Mucosa of descending colon (tissue), 3 donors: ENCODE measurements around the gene INKA1. TPM values are rescaled to one million over a fixed set of nuclear protein-coding genes. Genes with fewer than 3 reads are reported as not detected.

Source experiments
- ATAC-seq: fragments of 200-7000 bp; cut with Tn5 transposase; one replicate; pipeline ENCODE4 v1.9.1; 2020; ENCODE audit warnings: mild to moderate bottlenecking, moderate library complexity
- DNase-seq, 3 donors: peaks; one replicate each; pipeline ENCODE4 v3.0.0-alpha.2; 2020
- H3K36me3 ChIP-seq: fragments of 200-600 bp; one replicate; pipeline ENCODE4 v1.8.0; 2021; ENCODE audit warnings: low read depth, mild to moderate bottlenecking
- H3K4me1 ChIP-seq: fragments of 200-600 bp; one replicate; pipeline ENCODE4 v1.8.0; 2021; ENCODE audit warnings: low read depth, mild to moderate bottlenecking
- H3K4me3 ChIP-seq: fragments of 200-600 bp; one replicate; pipeline ENCODE4 v1.8.0; 2021; ENCODE audit warnings: mild to moderate bottlenecking
- H3K9me3 ChIP-seq: fragments of 200-600 bp; one replicate; pipeline ENCODE4 v1.8.0; 2021; ENCODE audit warnings: mild to moderate bottlenecking
- intact Hi-C, 2 donors: fragments of 100-400 bp; cut with DNase I in 1 of 2; cut with micrococcal nuclease in 1 of 2; formaldehyde crosslinking; loops; one replicate each; pipeline versions ENCODE4 v1.11.0 to v1.11.1; 2022; cut with DNase I, micrococcal nuclease
- total RNA-seq, 3 donors: library from RNA; stranded (reverse); fragmentation: NEBNext Ultra II Directional in 2 of 3; extraction: Animal tissue kit (Norgen Biotek cat#: 25700) in 2 of 3; gene quantifications; one replicate each; pipeline versions ENCODE4 v1.2.1 to v1.2.4, GENCODE V29; 2021 to 2023
- TF ChIP-seq, protein P1 (sequence below): fragments of 200-600 bp; IDR thresholded peaks from one replicate; pipeline ENCODE4 v1.8.0; 2022; ENCODE audit warnings: antibody characterized with exemption, mild to moderate bottlenecking
- donor health status: DM: no; HTN: no; CAD: no; lungs with moderate emphysema.
- donor health status: DM: no; HTN: no; CAD: no.
- donor health status: DM: no; HTN: yes; CAD: no.

Gene INKA1
- total RNA-seq, 3 donors from 2014 or later = 0.58 to 2.8 (median 1.6) TPM

DNA sequence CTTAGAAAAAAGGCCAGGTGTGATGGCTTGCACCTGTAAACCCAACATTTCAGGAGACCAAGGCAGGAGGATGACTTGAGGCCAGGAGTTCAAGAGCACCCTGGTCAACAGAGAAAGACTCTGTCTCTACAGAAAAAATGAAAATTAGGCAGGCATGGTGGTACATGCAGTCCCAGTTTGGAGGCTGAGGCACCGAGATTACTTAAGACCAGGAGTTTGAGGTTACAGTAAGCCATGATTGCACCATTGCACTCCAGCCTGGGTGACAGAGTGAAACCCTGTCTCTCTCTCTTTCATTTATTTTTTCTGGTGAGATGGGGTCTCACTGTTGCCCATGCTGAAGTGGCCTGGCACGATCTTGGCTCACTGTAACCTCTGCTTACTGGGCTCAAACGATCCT, 41.4 kb upstream of the INKA1 start:
- TF ChIP-seq, protein P1, sequence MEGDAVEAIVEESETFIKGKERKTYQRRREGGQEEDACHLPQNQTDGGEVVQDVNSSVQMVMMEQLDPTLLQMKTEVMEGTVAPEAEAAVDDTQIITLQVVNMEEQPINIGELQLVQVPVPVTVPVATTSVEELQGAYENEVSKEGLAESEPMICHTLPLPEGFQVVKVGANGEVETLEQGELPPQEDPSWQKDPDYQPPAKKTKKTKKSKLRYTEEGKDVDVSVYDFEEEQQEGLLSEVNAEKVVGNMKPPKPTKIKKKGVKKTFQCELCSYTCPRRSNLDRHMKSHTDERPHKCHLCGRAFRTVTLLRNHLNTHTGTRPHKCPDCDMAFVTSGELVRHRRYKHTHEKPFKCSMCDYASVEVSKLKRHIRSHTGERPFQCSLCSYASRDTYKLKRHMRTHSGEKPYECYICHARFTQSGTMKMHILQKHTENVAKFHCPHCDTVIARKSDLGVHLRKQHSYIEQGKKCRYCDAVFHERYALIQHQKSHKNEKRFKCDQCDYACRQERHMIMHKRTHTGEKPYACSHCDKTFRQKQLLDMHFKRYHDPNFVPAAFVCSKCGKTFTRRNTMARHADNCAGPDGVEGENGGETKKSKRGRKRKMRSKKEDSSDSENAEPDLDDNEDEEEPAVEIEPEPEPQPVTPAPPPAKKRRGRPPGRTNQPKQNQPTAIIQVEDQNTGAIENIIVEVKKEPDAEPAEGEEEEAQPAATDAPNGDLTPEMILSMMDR = no peak
- no peaks in the 10 kb centered on the region for H3K9me3 ChIP-seq
- no peak overlapping the region for H3K4me3 ChIP-seq
- no peaks in the 10 kb centered on the region for H3K4me1 ChIP-seq
- DNase-seq (no peak), ATAC-seq (no peak)
- no peaks in the 10 kb centered on the region for H3K36me3 ChIP-seq
- intact Hi-C loops = no loop called here

DNA sequence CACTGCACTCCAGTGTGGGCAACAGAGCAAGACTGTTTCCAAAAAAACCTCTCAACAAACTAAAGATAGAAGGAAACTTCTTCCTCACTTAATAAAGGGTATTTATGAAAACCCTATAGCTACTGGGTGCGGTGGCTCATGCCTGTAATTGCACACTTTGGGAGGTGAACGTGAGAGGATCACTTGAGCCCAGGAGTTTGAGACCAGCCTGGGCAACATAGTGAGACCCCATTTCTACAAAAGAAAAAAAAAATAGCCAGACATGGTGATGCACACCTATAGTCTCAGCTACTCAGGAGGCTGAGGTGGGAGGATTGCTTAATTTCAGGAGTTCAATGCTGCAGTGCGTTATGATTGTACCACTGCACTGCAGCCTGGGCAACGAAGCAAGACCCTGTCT, 39.1 kb upstream of the INKA1 start:
- ATAC-seq = no peak
- Histone ChIP-seq H3K4me1 (no peaks in the 10 kb centered on the region), H3K4me3 (no peak overlapping the region), H3K36me3 (no peaks in the 10 kb centered on the region), H3K9me3 (no peaks in the 10 kb centered on the region)
- TF ChIP-seq, protein P1 = no peak
- no peak for DNase-seq
- intact Hi-C loops = no loop called here

DNA sequence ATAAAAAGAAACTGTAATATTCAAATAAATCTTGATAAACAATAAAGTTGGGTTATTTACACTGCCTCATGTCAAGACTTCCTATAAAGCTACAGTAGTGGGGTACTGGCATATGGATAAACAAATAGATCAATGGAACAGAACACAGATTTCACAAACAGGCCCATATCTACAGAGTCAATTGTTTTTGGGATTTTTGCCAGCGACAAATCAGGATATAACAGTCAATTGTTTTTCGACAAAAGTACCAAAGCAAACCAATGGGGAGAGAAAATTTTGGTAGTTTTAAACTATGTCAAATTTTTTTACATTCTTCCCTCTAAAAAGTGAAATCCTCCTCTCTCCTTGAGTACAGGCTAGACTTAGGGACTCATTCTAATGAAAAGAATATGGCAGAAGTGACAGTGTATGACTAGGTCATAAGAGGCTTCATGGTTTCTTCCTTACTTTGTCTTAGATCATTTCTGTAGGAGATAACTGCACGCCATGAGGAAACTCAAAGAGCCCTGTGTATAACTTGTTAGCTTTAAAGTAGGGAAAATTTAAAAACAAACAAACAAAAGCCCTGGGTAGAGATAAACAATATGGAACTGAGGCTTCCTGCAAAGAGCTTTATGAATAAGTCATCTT, 33.7 kb upstream of the INKA1 start:
- H3K4me1 ChIP-seq = no peaks in the 10 kb centered on the region
- no peaks in the 10 kb centered on the region for H3K9me3 ChIP-seq
- no peaks in the 10 kb centered on the region for H3K36me3 ChIP-seq
- intact Hi-C loops = no loop called here
- TF ChIP-seq, protein P1 = no peak
- no peak for ATAC-seq
- no peak overlapping the region for H3K4me3 ChIP-seq
- no peak for DNase-seq

DNA sequence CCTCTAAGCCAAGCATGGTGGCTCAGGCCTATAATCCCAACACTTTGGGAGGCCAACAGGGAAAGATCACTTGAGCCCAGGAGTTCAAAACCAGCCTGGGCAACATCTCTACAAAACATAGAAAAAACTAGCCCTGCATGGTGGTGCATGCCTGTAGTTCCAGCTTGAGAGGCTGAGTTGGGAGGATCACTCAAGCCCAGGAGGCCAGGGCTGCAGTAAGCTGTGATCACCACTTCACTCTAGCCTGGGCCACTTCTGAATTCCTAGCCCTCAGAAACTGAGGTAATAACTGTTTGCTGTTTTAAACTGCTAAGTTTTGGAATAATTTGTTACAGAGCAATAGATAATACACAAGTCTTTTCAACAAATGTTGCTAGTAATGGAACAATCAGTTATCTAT, 33.1 kb upstream of the INKA1 start:
- TF ChIP-seq, protein P1 = no peak
- no peak overlapping the region for H3K4me3 ChIP-seq
- DNase-seq (no peak), ATAC-seq (no peak)
- H3K4me1 ChIP-seq = no peaks in the 10 kb centered on the region
- H3K9me3 ChIP-seq = no peaks in the 10 kb centered on the region
- intact Hi-C loops = no loop called here
- no peaks in the 10 kb centered on the region for H3K36me3 ChIP-seq

DNA sequence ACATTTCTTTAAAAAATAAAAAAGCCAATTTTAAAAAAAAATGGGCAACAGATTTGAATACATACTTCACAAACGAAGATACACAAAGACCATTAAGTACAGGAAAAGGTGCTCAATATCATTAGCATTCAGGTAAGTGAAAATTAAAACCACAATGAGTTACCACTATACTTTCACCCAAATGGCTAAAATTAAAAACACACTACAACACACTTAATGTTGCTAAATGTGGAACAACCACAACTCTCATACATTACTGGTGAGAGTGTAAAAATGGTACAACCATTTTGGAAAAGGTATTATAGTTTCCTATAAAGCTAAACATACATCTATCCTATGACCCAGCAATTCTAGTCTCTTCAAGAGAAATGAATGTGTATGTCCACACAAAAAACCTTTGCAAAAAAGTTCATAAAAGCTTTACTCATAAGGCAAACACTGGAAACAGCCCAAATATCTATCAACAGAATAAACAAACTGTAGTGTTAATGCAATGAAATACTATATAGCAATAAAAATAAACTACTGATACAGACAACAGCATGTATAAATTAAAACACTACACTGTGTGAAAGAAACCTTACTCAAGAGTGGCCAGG, 31.6 kb upstream of the INKA1 start:
- TF ChIP-seq, protein P1 = no peak
- intact Hi-C loops = no loop called here
- Histone ChIP-seq H3K36me3 (no peaks in the 10 kb centered on the region), H3K4me1 (no peaks in the 10 kb centered on the region), H3K9me3 (no peaks in the 10 kb centered on the region), H3K4me3 (no peak overlapping the region)
- DNase-seq (no peak), ATAC-seq (no peak)

DNA sequence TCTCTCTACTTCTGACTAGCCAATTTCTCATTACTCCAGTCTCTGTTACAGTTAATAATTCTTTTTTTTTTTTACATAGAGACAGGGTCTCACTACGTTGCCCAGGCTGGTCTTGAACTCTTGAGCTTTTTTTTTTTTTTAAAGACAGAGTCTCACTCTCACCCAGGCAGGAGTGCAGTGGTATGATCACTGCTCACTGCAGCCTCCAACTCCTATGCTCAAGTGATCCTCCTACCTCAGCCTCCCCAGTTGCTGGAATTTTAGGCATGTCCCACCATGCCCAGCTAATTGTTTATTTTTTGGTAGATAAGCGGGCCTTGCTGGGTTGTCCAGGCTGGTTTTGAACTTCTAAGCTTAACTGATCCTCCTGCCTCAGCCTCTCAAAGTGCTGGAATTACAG, 30.4 kb upstream of the INKA1 start:
- DNase-seq (no peak), ATAC-seq (no peak)
- no peaks in the 10 kb centered on the region for H3K9me3 ChIP-seq
- no peak overlapping the region for H3K4me3 ChIP-seq
- H3K36me3 ChIP-seq = peaks cover 4% of the 10 kb centered on the region
- intact Hi-C loops = no loop called here
- no peaks in the 10 kb centered on the region for H3K4me1 ChIP-seq
- TF ChIP-seq, protein P1 = no peak
